HepG2 (cell line): ENCODE data around the gene INAFM1. TPM values are rescaled to one million over a fixed set of nuclear protein-coding genes. Genes with fewer than 3 reads are reported as not detected.

Experiments used
- CREM ChIP-seq, 2 experiments: sonication (generic) in 1 of 2; formaldehyde crosslinking in 1 of 2; IDR thresholded peaks; 2 replicates each; pipeline versions ENCODE4 v1.4.0 to v1.6.1; 2016 to 2020; ENCODE audit warnings: antibody characterized with exemption in 1 of 2, mild to moderate bottlenecking in 1 of 2, missing genetic modification reagents in 1 of 2
- GABPA ChIP-seq, 2 experiments: IDR thresholded peaks; 2 replicates each; pipeline ENCODE4 v1.6.1; 2011 to 2016; ENCODE audit warnings: low read depth in 2 of 2, low read length in 1 of 2, missing biosample characterization in 1 of 2, missing genetic modification characterization in 1 of 2
- KDM2A ChIP-seq: sonication (generic); formaldehyde crosslinking; IDR thresholded peaks from 2 replicates; pipeline ENCODE4 v1.4.0; 2020; ENCODE audit warnings: low read depth, missing genetic modification reagents, borderline replicate concordance
- PCBP2 ChIP-seq: fragments of 200-400 bp; formaldehyde crosslinking; optimal IDR thresholded peaks from 2 replicates; pipeline ENCODE3; 2018; ENCODE audit warnings: low read length, low read depth; ENCODE audit not compliant: poor library complexity, severe bottlenecking
- ZNF143 ChIP-seq: sonication (generic); formaldehyde crosslinking; IDR thresholded peaks from 2 replicates; pipeline ENCODE4 v1.4.0; 2020; ENCODE audit warnings: missing genetic modification reagents
- ZNF674 ChIP-seq: sonication (generic); formaldehyde crosslinking; IDR thresholded peaks from 2 replicates; pipeline ENCODE4 v1.5.0; 2020; ENCODE audit warnings: low read depth, mild to moderate bottlenecking, missing genetic modification reagents
- ZNF678 ChIP-seq: sonication (generic); formaldehyde crosslinking; IDR thresholded peaks from 2 replicates; pipeline ENCODE4 v1.4.0; 2020; ENCODE audit warnings: mild to moderate bottlenecking, missing genetic modification reagents
- ZNF790 ChIP-seq: sonication (generic); formaldehyde crosslinking; IDR thresholded peaks from 2 replicates; pipeline ENCODE4 v1.8.0; 2022; ENCODE audit warnings: missing genetic modification reagents, mild to moderate bottlenecking, borderline replicate concordance
- polyA plus RNA-seq, 8 experiments: library from polyadenylated mRNA; depleted of rRNA in 3 of 8; stranded (reverse) in 7 of 8; unstranded in 1 of 8; fragments of >200 nt; fragmentation: Illumina TruSeq in 4 of 8; extraction: Trizol in 4 of 8; gene quantifications; 2 replicates each; pipeline versions ENCODE4 v1.2.1 to v1.2.3, GENCODE V29; 2011 to 2016; ENCODE audit warnings: low read depth in 4 of 8, missing spikeins in 1 of 8, mixed read lengths in 1 of 8; ENCODE audit not compliant: insufficient read depth in 1 of 8
- total RNA-seq, 5 experiments: library from RNA; depleted of rRNA; stranded (reverse); fragments of >200 nt; fragmentation: Illumina TruSeq; extraction: Trizol; gene quantifications; 2 replicates each; pipeline ENCODE4 v1.2.3, GENCODE V29; 2016; ENCODE audit warnings: low read depth in 1 of 5
- TF ChIP-seq, protein P1 (sequence below): sonication (generic); formaldehyde crosslinking; IDR thresholded peaks from 2 replicates; pipeline ENCODE4 v1.9.0; 2021; ENCODE audit warnings: missing genetic modification reagents, mild to moderate bottlenecking, borderline replicate concordance
- TF ChIP-seq, protein P2 (sequence below): sonication (generic); formaldehyde crosslinking; IDR thresholded peaks from 2 replicates; pipeline ENCODE4 v1.5.1; 2020; ENCODE audit warnings: missing genetic modification reagents, mild to moderate bottlenecking, borderline replicate concordance
- TF ChIP-seq, protein P3 (sequence below): sonication (generic); formaldehyde crosslinking; IDR thresholded peaks from 2 replicates; pipeline ENCODE4 v1.8.1; 2023; ENCODE audit warnings: mild to moderate bottlenecking, moderate library complexity, missing genetic modification reagents
- TF ChIP-seq, protein P4 (sequence below): sonication (generic); formaldehyde crosslinking; IDR thresholded peaks from 2 replicates; pipeline ENCODE4 v1.5.0; 2020; ENCODE audit warnings: missing genetic modification reagents, mild to moderate bottlenecking, borderline replicate concordance
- TF ChIP-seq, protein P5 (sequence below): sonication (generic); formaldehyde crosslinking; IDR thresholded peaks from 2 replicates; pipeline ENCODE4 v1.8.0; 2022; ENCODE audit warnings: low read depth, missing genetic modification reagents
- TF ChIP-seq, protein P6 (sequence below): sonication (generic); formaldehyde crosslinking; IDR thresholded peaks from 2 replicates; pipeline ENCODE4 v1.4.0; 2020; ENCODE audit warnings: missing genetic modification reagents, mild to moderate bottlenecking, borderline replicate concordance

The INAFM1 gene
- total and polyA plus RNA-seq, 2 of the 13 experiments (the other 11 are each of a cell fraction or from before 2014, with no cell fraction given) = 0.88 to 1.9 TPM

DNA sequence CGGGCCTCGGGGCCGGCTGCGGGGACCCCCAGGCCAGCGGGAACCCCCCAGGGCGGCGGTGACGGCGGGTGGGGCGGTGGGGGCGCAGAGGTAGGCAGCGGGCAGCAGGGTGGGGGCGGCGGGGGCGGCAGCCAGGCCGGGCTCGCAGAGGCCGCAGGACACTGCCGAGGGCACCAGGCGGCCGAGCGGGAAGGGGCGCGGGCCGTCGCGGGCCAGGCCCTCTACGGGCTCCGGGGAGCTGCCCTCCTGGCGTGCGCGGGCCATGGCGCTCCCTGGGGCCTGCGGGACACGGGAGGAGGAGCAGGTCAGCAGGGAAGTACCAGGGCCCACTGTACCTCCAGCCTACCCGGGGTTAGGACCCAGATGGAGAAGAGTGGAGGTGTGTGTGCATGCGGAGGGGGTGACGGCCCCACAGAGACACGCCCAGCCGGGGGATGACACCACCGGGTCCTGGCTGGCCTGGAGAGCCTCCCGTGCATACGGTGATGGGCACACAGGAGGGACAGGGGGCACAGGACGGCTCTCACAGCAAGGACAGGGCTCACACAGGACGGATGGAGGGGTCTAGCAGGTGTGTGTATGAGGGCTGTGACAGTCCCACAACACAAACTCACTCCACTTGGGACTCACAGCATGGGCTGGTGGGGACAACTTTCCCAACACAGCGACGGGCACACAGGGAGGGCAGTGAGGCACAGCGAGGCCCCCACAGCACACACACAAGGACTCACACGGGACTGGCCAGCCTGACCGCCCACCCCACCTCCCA is 46.3 kb upstream of the INAFM1 start (continued):
- TF ChIP-seq, protein P1, sequence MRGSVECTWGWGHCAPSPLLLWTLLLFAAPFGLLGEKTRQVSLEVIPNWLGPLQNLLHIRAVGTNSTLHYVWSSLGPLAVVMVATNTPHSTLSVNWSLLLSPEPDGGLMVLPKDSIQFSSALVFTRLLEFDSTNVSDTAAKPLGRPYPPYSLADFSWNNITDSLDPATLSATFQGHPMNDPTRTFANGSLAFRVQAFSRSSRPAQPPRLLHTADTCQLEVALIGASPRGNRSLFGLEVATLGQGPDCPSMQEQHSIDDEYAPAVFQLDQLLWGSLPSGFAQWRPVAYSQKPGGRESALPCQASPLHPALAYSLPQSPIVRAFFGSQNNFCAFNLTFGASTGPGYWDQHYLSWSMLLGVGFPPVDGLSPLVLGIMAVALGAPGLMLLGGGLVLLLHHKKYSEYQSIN = no peak
- TF ChIP-seq PCBP2 (no peak), ZNF674 (CRISPR knock-in tag) (no peak), GABPA (IDR thresholded peaks at IDR 0.05; ENCODE audit: low read depth, low read length) (no peak), GABPA (CRISPR knock-in tag; IDR thresholded peaks at IDR 0.05; ENCODE audit: low read depth) (no peak), ZNF790 (CRISPR knock-in tag) (no peak), ZNF143 (CRISPR knock-in tag) (no peak), CREM (IDR thresholded peaks at IDR 0.05) (no peak), CREM (CRISPR knock-in tag; IDR thresholded peaks at IDR 0.05) (no peak), ZNF678 (no peak), KDM2A (CRISPR knock-in tag) (peak; percentile 47; the same call in 1 of the 2 replicates)
- TF ChIP-seq, protein P2, sequence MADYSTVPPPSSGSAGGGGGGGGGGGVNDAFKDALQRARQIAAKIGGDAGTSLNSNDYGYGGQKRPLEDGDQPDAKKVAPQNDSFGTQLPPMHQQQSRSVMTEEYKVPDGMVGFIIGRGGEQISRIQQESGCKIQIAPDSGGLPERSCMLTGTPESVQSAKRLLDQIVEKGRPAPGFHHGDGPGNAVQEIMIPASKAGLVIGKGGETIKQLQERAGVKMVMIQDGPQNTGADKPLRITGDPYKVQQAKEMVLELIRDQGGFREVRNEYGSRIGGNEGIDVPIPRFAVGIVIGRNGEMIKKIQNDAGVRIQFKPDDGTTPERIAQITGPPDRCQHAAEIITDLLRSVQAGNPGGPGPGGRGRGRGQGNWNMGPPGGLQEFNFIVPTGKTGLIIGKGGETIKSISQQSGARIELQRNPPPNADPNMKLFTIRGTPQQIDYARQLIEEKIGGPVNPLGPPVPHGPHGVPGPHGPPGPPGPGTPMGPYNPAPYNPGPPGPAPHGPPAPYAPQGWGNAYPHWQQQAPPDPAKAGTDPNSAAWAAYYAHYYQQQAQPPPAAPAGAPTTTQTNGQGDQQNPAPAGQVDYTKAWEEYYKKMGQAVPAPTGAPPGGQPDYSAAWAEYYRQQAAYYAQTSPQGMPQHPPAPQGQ = no peak
- TF ChIP-seq, protein P3, sequence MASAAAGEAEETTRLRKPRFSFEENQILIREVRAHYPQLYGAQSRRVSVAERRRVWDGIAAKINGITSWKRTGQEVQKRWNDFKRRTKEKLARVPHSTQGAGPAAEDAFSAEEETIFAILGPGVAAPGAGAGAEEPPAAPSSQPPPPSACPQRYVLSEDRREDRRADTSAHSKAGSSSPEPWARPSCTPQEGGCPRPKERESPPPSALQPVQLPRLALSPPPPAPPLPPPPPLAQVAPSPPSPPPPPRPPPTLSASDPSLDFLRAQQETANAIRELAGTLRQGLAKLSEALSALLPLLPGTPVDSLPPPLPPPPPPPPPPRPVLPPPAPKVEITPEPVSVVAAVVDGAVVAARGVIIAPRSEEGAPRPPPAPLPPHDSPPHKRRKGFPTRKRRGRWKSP = no peak
- TF ChIP-seq, protein P4, sequence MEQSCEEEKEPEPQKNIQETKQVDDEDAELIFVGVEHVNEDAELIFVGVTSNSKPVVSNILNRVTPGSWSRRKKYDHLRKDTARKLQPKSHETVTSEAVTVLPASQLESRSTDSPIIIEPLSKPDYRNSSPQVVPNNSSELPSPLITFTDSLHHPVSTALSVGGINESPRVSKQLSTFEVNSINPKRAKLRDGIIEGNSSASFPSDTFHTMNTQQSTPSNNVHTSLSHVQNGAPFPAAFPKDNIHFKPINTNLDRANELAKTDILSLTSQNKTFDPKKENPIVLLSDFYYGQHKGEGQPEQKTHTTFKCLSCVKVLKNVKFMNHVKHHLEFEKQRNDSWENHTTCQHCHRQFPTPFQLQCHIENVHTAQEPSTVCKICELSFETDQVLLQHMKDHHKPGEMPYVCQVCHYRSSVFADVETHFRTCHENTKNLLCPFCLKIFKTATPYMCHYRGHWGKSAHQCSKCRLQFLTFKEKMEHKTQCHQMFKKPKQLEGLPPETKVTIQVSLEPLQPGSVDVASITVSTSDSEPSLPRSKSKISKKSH (CRISPR knock-in tag) = no peak
- TF ChIP-seq, protein P5, sequence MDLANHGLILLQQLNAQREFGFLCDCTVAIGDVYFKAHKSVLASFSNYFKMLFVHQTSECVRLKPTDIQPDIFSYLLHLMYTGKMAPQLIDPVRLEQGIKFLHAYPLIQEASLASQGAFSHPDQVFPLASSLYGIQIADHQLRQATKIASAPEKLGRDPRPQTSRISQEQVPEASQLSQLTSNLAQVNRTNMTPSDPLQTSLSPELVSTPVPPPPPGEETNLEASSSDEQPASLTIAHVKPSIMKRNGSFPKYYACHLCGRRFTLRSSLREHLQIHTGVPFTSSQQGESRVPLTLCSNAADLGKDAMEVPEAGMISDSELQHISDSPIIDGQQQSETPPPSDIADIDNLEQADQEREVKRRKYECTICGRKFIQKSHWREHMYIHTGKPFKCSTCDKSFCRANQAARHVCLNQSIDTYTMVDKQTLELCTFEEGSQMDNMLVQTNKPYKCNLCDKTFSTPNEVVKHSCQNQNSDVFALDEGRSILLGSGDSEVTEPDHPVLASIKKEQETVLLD (CRISPR knock-in tag) = no peak
- TF ChIP-seq, protein P6, sequence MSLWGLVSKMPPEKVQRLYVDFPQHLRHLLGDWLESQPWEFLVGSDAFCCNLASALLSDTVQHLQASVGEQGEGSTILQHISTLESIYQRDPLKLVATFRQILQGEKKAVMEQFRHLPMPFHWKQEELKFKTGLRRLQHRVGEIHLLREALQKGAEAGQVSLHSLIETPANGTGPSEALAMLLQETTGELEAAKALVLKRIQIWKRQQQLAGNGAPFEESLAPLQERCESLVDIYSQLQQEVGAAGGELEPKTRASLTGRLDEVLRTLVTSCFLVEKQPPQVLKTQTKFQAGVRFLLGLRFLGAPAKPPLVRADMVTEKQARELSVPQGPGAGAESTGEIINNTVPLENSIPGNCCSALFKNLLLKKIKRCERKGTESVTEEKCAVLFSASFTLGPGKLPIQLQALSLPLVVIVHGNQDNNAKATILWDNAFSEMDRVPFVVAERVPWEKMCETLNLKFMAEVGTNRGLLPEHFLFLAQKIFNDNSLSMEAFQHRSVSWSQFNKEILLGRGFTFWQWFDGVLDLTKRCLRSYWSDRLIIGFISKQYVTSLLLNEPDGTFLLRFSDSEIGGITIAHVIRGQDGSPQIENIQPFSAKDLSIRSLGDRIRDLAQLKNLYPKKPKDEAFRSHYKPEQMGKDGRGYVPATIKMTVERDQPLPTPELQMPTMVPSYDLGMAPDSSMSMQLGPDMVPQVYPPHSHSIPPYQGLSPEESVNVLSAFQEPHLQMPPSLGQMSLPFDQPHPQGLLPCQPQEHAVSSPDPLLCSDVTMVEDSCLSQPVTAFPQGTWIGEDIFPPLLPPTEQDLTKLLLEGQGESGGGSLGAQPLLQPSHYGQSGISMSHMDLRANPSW (CRISPR knock-in tag) = no peak
